GM12865 (cell line): ENCODE results near the gene NCS1.

Source experiments
- DNase-seq: peaks from one replicate; pipeline ENCODE4 v3.0.0; 2010; ENCODE audit warnings: low read depth
- H3K4me3 ChIP-seq: 2 replicates; pipeline ENCODE4 v1.5.1; 2011; ENCODE audit warnings: mild to moderate bottlenecking, low read depth, low read length, control low read depth
- CTCF ChIP-seq: IDR thresholded peaks from 2 replicates; pipeline ENCODE4 v1.5.1; 2011; ENCODE audit warnings: low read length, control low read depth, low read depth, inconsistent platforms; ENCODE audit not compliant: insufficient read depth; ENCODE audit errors: missing control alignments

NCS1 gene

GRCh38 chr9:130165579-130165978 is 6.6 kb upstream of the NCS1 start:
- no peak overlapping the region for H3K4me3 ChIP-seq
- no peak for TF ChIP-seq CTCF
- DNase-seq: no peak

GRCh38 chr9:130166399-130166798 is 5.8 kb upstream of the NCS1 start:
- TF ChIP-seq CTCF: no peak
- H3K4me3 ChIP-seq: no peak overlapping the region
- no peak for DNase-seq

GRCh38 chr9:130167927-130168326 is 4.3 kb upstream of the NCS1 start:
- TF ChIP-seq CTCF: no peak
- H3K4me3 ChIP-seq: no peak overlapping the region
- no peak for DNase-seq

- no peak for DNase-seq
- H3K4me3 ChIP-seq: no peak overlapping the region
- no peak for TF ChIP-seq CTCF
Measured at GRCh38 chr9:130171226-130172148, 717 bp upstream of the NCS1 start.

GRCh38 chr9:130172858-130173665 is 858 bp downstream of the NCS1 start:
- no peak overlapping the region for H3K4me3 ChIP-seq
- DNase-seq: no peak
- no peak for TF ChIP-seq CTCF

- no peak for DNase-seq
- H3K4me3 ChIP-seq: no peak overlapping the region
- TF ChIP-seq CTCF: no peak
Measured at GRCh38 chr9:130173666-130173983, 1.4 kb downstream of the NCS1 start.
